Occipital lobe (tissue), 2 donors: ENCODE results near the gene FHIP1B. TPM values are rescaled to one million over a fixed set of nuclear protein-coding genes. Genes with fewer than 3 reads are reported as not detected.

Source experiments
- DNase-seq: peaks from one replicate; lab custom pipeline; 2025; lab: John Stamatoyannopoulos, UW
- total RNA-seq: library from RNA; depleted of rRNA; stranded (reverse); fragments of >200 nt; gene quantifications from one replicate; pipeline ENCODE4 v1.2.3, GENCODE V29; 2014

FHIP1B gene
- total RNA-seq, 1 donor from 2014 or later: 19.8 TPM

- no peak for DNase-seq
Measured at GRCh38 chr11:6240139-6240538, 5.7 kb upstream of the FHIP1B start.

GRCh38 chr11:6238902-6239301 lies 4.5 kb upstream of the FHIP1B start, which contains the start of gene CNGA4:
CNGA4 (plus strand) TSS chr11:6239089; CDS start chr11:6239207, 118 bp downstream.
- no peak for DNase-seq

- DNase-seq: no peak
Measured at GRCh38 chr11:6237761-6238302, 3.4 kb upstream of the FHIP1B start.

GRCh38 chr11:6237266-6237665 lies 2.8 kb upstream of the FHIP1B start:
- no peak for DNase-seq

GRCh38 chr11:6233984-6234386 lies 451 bp downstream of the FHIP1B start:
- DNase-seq: no peak

GRCh38 chr11:6232899-6233298 lies 1.5 kb downstream of the FHIP1B start:
- no peak for DNase-seq

- DNase-seq: no peak
Measured at GRCh38 chr11:6229911-6230310, 4.5 kb downstream of the FHIP1B start.

- DNase-seq: no peak
Measured at GRCh38 chr11:6228520-6228919, 5.9 kb downstream of the FHIP1B start.

- no peak for DNase-seq
Measured at GRCh38 chr11:6225896-6226295, 8.5 kb downstream of the FHIP1B start.

GRCh38 chr11:6225024-6225423 lies 9.4 kb downstream of the FHIP1B start:
- DNase-seq: no peak

- no peak for DNase-seq
Measured at GRCh38 chr11:6224421-6224820, 10.0 kb downstream of the FHIP1B start.

GRCh38 chr11:6223854-6224253 lies 10.6 kb downstream of the FHIP1B start:
- DNase-seq: no peak

- no peak for DNase-seq
Measured at GRCh38 chr11:6219359-6219758, 15.1 kb downstream of the FHIP1B start.

- no peak for DNase-seq
Measured at GRCh38 chr11:6217722-6218121, 16.7 kb downstream of the FHIP1B start.

GRCh38 chr11:6216501-6216900 lies 17.9 kb downstream of the FHIP1B start:
- DNase-seq: no peak

GRCh38 chr11:6214530-6214929 lies 19.9 kb downstream of the FHIP1B start:
- DNase-seq: no peak

GRCh38 chr11:6210274-6210955 lies 24.0 kb downstream of the FHIP1B start:
- no peak for DNase-seq

GRCh38 chr11:6209801-6210200 lies 24.6 kb downstream of the FHIP1B start:
- DNase-seq: no peak

- no peak for DNase-seq
Measured at GRCh38 chr11:6206456-6207180, 27.8 kb downstream of the FHIP1B start.

- no peak for DNase-seq
Measured at GRCh38 chr11:6205366-6205765, 29.1 kb downstream of the FHIP1B start, which contains the start of gene C11orf42. C11orf42 (plus strand) TSS chr11:6205557; CDS start chr11:6205616, 59 bp downstream.

- DNase-seq: no peak
Measured at GRCh38 chr11:6204706-6205105, 29.7 kb downstream of the FHIP1B start.

- DNase-seq: no peak
Measured at GRCh38 chr11:6203327-6203726, 31.1 kb downstream of the FHIP1B start.

- no peak for DNase-seq
Measured at GRCh38 chr11:6202041-6202440, 32.4 kb downstream of the FHIP1B start.
